DLD1 (cell line): ENCODE results near the gene OR8J3.
"Not testable (repeated sequence)": the region's sequence is repeated elsewhere in the genome, so short reads cannot be mapped to it uniquely, and the experiment has no call there.

Experiments used
- in situ Hi-C: cut with HindIII; loops from 2 replicates; pipeline ENCODE4 v1.10.0; 2017; ENCODE audit warnings: low sequenced_read_pairs

Gene OR8J3

GRCh38 chr11:56140151-56140661 lies at the start of gene OR8J3:
Gene OR8J3, minus strand, starts transcription at chr11:56140201. Its CDS starts 2,483 bp downstream, at chr11:56137718.
- in situ Hi-C loops: no loop called here

- in situ Hi-C loops: no loop called here
Measured at GRCh38 chr11:56188602-56189001, 48.6 kb upstream of the OR8J3 start.

GRCh38 chr11:56183459-56183858 lies 43.5 kb upstream of the OR8J3 start:
- in situ Hi-C loops: no loop called here

DNA sequence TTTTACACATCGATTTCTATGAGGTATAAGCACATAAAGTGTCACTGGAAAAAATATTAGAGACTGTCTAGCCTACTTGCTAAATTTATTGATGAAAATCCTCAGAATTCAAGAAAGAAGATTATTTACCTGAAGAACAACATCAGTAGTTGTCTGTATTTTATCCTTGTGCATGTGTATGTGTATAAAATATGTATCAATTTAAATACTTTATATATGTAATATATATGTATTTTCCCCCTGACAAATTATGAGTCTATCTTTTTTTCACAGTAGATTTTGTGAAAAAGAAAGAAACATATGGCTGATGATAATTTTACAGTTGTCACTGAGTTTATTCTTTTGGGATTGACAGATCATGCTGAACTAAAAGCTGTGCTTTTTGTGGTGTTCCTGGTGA lies 36.3 kb upstream of the OR8J3 start, which contains the start of gene OR5J2:
Gene OR5J2 (plus strand): TSS at position 301 of the 400 bp plus-strand sequence. CDS start 0 bp downstream, at position 301.
- in situ Hi-C loops: no loop called here

- in situ Hi-C loops: no loop called here
Measured at GRCh38 chr11:56172256-56172830, 32.3 kb upstream of the OR8J3 start.

GRCh38 chr11:56163804-56164203 lies 23.8 kb upstream of the OR8J3 start:
- in situ Hi-C loops: no loop called here

GRCh38 chr11:56160217-56160616 lies 20.2 kb upstream of the OR8J3 start, which contains the start of gene OR8K5:
Gene OR8K5, minus strand, starts transcription at chr11:56160317. Its CDS starts 0 bp downstream, at chr11:56160317.
- in situ Hi-C loops: no loop called here

DNA sequence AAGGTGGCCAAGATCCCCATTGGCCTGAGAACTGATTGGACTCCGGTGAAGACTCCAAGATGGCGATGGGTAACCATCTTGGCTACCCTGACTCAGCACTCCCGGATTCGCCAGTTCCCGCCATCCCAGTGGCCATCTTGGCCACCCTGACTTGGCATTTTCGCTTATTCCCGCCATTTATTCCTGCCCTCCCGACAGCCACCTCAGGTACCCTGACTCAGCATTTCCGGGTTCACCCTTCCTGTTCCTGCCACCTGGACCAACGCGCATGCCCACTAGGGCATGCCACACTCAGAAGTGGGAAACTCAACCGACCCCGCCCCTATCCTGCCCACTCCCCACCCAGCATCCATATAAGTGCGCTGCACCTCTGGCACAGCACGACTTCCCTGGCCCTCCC lies 12.3 kb upstream of the OR8J3 start:
- in situ Hi-C loops: no loop called here

DNA sequence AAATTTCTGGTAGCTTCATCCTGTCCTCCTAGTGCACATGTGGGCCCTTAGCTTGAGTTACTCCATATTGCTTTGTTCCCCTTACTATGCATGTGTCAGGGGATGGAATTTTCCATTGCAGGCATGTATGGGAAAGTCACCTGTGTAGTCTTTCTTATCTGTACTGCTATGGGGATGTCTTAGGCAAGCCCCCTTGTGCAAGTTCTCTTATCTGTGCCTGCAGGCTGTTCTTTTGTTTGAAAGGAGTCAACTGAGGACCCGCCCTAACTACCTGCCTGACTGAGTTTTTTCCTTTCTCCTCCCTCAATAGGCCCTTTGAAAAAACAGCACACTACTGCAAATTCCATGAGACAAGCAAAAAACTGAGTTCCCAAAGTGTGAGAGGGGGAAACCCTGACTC lies 11.4 kb upstream of the OR8J3 start:
- in situ Hi-C loops: no loop called here

- in situ Hi-C loops: not testable (repeated sequence)
Measured at GRCh38 chr11:56143681-56144080, 3.7 kb upstream of the OR8J3 start.

DNA sequence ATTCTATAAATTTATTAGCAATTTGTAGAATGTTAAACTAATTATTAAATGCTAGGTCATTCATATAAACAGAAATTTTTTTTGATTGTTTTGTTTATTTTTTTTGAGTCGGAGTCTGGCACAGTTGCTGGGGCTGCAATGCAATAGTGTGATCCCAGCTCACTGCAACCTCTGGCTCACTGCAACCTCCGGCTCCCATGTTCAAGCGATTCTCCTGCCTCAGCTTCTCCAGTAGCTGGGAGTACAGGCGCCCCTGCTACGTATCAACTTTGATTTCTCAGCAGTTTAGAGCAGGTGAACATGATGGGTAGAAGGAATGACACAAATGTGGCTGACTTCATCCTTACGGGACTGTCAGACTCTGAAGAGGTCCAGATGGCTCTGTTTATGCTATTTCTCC lies 17.9 kb downstream of the OR8J3 start, which contains the start of gene OR8H3:
Gene OR8H3 (plus strand): TSS at position 301 of the 400 bp plus-strand sequence. CDS start 0 bp downstream, at position 301.
- in situ Hi-C loops: no loop called here

DNA sequence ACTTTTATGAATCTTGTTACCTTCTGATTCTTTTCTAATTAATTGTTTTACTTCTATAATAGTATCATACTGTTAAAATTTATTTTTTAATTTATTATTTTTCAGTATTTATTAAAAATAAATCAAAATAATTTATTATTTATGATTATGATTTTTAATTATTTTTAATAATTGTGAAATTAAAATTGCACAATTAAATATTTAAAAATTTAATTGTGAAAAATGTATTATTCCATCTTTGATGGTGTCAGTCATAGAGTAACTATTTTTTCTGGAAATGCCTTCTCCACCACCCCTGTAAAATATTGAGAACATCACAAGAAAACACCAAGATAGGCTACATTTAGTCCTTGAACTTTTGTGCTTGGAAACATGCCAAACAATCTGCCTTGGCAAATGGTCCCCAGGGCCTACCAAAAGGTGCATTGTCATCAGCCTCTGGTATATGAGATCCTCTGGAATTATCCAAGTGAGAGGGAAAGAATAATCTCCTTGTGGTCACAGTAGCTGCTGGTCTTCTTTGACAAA lies 36.7 kb downstream of the OR8J3 start, which contains the start of gene OR8H2:
Gene OR8H2 (plus strand): TSS at position 478 of the 528 bp plus-strand sequence. CDS start 1,356 bp downstream, outside the sequence.
- in situ Hi-C loops: no loop called here

- in situ Hi-C loops: no loop called here
Measured at GRCh38 chr11:56093008-56093407, 47.0 kb downstream of the OR8J3 start, which contains the start of gene OR8I2. Gene OR8I2, plus strand, starts transcription at chr11:56093308. Its CDS starts 0 bp downstream, at chr11:56093308.

- in situ Hi-C loops: no loop called here
Measured at GRCh38 chr11:56089697-56090096, 50.3 kb downstream of the OR8J3 start.
